ENCODE measurements around the gene DMKN.
A peak's percentile ranks its signal among the peaks of the same experiment; 100 is the strongest.

Gene DMKN

DNA sequence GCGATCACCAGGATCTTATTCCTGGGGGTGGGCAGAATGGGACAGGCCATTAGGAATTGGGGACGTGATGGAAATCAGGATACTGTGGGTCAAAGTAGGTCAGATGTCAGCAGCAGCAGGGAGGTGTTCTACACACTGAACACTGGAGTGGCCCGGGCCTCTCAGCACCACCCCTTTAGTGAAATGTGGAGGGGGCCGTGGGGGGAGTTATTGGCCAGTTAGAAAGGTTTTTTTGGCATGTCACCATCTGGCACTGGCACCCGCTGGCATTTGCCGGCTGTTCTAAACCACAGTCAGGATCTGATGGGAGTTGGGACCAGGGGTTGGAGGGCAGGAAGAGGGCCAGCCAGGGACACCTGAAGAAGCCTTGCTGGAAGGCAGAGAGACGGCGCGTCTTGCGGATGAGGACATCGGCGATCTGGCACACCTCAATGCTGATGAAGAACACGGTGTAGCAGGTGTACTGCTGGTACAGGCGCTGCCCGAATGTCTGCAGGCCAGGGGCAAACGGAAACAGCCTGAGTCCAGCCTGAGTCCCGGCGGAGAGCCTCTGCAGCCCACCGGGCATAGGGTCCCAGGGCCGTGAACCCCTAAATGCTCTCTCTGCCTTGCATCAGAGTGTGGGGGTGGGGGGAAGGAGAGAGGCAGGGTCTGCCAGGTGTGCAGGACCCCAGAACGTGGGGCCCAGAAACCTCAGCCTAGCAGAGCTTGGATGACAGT, 37.8 kb upstream of the DMKN start:
- Mint-ChIP-seq H3K9me3 (no peaks in the 10 kb centered on the region), H3K4me1 (peaks cover 9% of the 10 kb centered on the region), H3K36me3 (ENCODE audit: low read depth) (no peaks in the 10 kb centered on the region), H3K4me3 (no peak overlapping the region), H3K27me3 (ENCODE audit: low read depth) (peaks cover 21% of the 10 kb centered on the region), H3K27ac (no peak overlapping the region)
- TF ChIP-seq, protein P1, sequence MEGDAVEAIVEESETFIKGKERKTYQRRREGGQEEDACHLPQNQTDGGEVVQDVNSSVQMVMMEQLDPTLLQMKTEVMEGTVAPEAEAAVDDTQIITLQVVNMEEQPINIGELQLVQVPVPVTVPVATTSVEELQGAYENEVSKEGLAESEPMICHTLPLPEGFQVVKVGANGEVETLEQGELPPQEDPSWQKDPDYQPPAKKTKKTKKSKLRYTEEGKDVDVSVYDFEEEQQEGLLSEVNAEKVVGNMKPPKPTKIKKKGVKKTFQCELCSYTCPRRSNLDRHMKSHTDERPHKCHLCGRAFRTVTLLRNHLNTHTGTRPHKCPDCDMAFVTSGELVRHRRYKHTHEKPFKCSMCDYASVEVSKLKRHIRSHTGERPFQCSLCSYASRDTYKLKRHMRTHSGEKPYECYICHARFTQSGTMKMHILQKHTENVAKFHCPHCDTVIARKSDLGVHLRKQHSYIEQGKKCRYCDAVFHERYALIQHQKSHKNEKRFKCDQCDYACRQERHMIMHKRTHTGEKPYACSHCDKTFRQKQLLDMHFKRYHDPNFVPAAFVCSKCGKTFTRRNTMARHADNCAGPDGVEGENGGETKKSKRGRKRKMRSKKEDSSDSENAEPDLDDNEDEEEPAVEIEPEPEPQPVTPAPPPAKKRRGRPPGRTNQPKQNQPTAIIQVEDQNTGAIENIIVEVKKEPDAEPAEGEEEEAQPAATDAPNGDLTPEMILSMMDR (IDR thresholded peaks at IDR 0.05; ENCODE audit: unreplicated experiment in 3 of 3), result no peak

DNA sequence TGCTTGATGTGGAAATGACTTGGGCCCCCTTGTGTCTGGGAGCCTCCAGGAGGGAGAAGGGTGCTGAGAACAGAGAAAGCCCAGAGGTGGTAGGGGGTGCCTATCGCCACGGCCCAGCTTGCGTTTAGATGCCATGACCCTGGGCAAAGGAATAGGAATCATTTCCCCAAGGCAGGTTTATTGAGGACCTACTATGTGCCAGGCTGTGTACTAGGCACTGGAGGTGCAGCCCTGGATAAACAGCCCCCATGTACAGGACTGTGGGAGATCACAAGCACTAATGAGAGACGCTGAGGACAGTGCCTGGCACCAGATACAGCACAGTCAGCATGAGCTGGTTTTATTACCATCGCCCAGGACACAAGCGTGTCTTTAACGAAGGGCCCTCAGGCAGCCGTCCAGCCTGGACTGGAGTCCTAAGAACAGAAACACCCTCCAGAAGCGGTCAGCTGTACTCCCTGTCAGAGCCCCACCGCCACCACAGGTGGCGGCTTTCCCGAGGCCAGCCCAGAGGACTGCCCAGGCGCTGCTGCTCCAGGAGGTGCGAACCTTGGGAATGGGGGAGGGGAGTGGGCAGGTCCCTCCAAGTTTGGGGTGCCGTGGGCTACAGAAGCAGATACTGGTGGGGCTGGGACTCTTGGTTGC, 36.6 kb upstream of the DMKN start:
- H3K9me3 Mint-ChIP-seq, result no peaks in the 10 kb centered on the region

DNA sequence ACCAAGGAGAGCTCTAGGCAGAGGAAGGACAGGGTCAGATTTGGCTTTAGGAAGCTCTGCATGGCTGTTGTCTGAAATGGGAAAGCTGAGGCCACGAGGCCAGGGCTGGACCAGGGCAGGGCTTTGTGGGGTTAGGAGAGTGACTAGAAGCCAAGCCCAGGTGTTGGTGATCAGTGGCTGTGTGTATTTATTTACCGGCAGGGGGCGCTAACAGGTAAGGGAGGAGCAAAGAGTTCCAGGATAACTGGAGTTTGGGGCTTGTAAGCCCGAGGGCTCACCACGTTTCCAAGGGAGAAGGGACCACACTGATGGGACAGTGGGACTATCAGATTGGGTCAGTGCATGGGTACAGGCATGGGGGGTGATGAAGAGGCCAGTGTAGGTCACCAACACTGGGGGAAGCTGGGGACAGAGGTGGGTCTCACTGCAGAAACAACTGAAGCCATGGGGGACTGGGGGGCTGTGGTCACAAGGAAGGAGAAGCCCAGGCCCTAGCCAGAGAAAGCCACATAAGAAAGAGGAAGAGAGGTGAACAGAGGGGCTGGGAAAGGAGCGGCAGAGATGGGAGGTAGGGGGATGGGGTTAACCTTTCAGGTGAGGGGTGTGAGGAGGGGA, 35.8 kb upstream of the DMKN start:
- H3K9me3 Mint-ChIP-seq, result no peaks in the 10 kb centered on the region
- H3K36me3 Mint-ChIP-seq (ENCODE audit: low read depth), result no peaks in the 10 kb centered on the region
- no peak overlapping the region for H3K27ac Mint-ChIP-seq
- H3K27me3 Mint-ChIP-seq (ENCODE audit: low read depth), result peaks cover 11% of the 10 kb centered on the region
- TF ChIP-seq, protein P1 (IDR thresholded peaks at IDR 0.05; ENCODE audit: unreplicated experiment in 3 of 3), result peak; percentile 62 to 65 (median 65)
- peak overlapping the region; percentile 26 to 62 (median 53) for H3K4me3 Mint-ChIP-seq
- H3K4me1 Mint-ChIP-seq, result peaks cover 19% of the 10 kb centered on the region

More for the DNA sequence above, 36.6 kb upstream of the DMKN start:
- Mint-ChIP-seq H3K27ac (no peak overlapping the region), H3K27me3 (ENCODE audit: low read depth) (peaks cover 11% of the 10 kb centered on the region), H3K4me1 (peaks cover 12% of the 10 kb centered on the region), H3K36me3 (ENCODE audit: low read depth) (no peaks in the 10 kb centered on the region), H3K4me3 (no peak overlapping the region)
- TF ChIP-seq, protein P1 (IDR thresholded peaks at IDR 0.05; ENCODE audit: unreplicated experiment in 3 of 3), result no peak

DNA sequence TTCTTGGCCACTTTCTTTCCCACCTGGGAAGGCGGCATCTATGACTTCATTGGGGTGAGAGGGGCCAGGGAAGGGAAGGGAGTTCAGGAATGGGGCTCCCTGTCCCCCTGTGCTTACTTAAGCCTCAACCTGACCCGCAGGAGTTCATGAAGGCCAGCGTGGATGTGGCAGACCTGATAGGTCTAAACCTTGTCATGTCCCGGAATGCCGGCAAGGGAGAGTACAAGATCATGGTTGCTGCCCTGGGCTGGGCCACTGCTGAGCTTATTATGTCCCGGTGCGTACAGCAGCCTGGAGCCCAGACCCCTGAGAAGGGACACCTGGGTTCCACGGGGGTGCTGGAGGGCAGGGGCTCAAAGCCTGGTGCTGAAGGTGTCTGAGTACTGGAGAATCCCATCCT, 33.1 kb upstream of the DMKN start:
- H3K36me3 Mint-ChIP-seq (ENCODE audit: low read depth), result peaks cover 4% of the 10 kb centered on the region
- H3K9me3 Mint-ChIP-seq, result no peaks in the 10 kb centered on the region
- H3K4me1 Mint-ChIP-seq, result peaks cover 19% of the 10 kb centered on the region
- peak overlapping the region; percentile 92 to 97 (median 96) for H3K4me3 Mint-ChIP-seq
- TF ChIP-seq, protein P1 (IDR thresholded peaks at IDR 0.05; ENCODE audit: unreplicated experiment in 3 of 3), result no peak
- peak overlapping the region in 2 of 3 experiments; percentile 55 to 56 for H3K27ac Mint-ChIP-seq
- peaks cover 4% of the 10 kb centered on the region for H3K27me3 Mint-ChIP-seq (ENCODE audit: low read depth)

DNA sequence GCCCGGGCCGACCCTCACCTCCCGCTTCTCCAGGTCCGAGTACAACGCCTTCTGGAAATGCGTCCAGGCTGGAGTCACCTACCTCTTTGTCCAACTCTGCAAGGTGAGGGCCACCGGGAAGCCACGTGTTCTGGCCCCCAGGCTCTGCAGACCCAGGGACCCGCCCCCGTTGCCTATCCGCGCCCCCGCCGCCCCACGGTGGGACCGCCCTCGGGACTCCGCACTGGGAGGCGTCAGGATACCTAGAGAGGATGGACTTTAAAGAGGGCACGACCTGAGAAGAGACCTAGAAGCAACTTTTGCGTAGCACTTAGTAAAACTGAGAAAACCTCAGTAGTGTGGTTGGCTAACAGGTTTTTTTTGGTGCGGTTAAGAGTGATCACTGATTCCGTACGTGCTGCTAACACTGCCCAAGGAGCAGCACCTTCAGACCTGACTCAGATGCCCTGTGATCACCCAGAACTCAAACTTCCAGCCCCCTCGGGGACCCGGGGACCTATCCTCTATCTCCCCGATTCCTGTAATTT, 32.5 kb upstream of the DMKN start:
- Mint-ChIP-seq H3K36me3 (ENCODE audit: low read depth) (peaks cover 4% of the 10 kb centered on the region), H3K27me3 (ENCODE audit: low read depth) (peaks cover 4% of the 10 kb centered on the region), H3K27ac (peak overlapping the region in 2 of 3 experiments; percentile 56 to 74), H3K4me1 (peaks cover 19% of the 10 kb centered on the region), H3K4me3 (peak overlapping the region; percentile 92 to 97 (median 96)), H3K9me3 (no peaks in the 10 kb centered on the region)
- TF ChIP-seq, protein P1 (IDR thresholded peaks at IDR 0.05; ENCODE audit: unreplicated experiment in 3 of 3), result no peak
